Neural cell (in vitro differentiated cells): Measurements from ENCODE around the gene CAMSAP3. TPM values are rescaled to one million over a fixed set of nuclear protein-coding genes. Genes with fewer than 3 reads are reported as not detected.

Experiments
- H2AFZ ChIP-seq: fragments of 200-600, 300-800 bp; sonication (generic), shearing (Covaris generic); 2 replicates; pipeline ENCODE4 v1.6.0; 2014; ENCODE audit warnings: low read depth, mild to moderate bottlenecking, antibody characterized with exemption, low read length, moderate library complexity
- H3F3A ChIP-seq: fragments of 200-600 bp; shearing (Covaris generic); 2 replicates; pipeline ENCODE4 v1.6.1; 2016; ENCODE audit warnings: mild to moderate bottlenecking, moderate library complexity, mixed read lengths, antibody characterized with exemption, low read length; ENCODE audit not compliant: insufficient read depth, poor library complexity, severe bottlenecking
- H3K27ac ChIP-seq: fragments of 200-600, 300-800 bp; sonication (generic), shearing (Covaris generic); 2 replicates; pipeline ENCODE4 v1.5.1; 2014; ENCODE audit warnings: mild to moderate bottlenecking, low read length, moderate library complexity
- H3K27me3 ChIP-seq: fragments of 300-800, 200-600 bp; sonication (generic), shearing (Covaris generic); 2 replicates; pipeline ENCODE4 v1.6.0; 2014; ENCODE audit warnings: mild to moderate bottlenecking, low read depth, low read length, moderate library complexity; ENCODE audit not compliant: insufficient read depth
- H3K36me3 ChIP-seq: fragments of 300-800, 200-600 bp; sonication (generic), shearing (Covaris generic); 2 replicates; pipeline ENCODE4 v1.5.1; 2014; ENCODE audit warnings: mild to moderate bottlenecking, antibody characterized with exemption, low read length, moderate library complexity; ENCODE audit not compliant: insufficient read depth
- H3K4me2 ChIP-seq: fragments of 300-800, 200-600 bp; sonication (generic), shearing (Covaris generic); 2 replicates; pipeline ENCODE4 v1.6.0; 2014; ENCODE audit warnings: mild to moderate bottlenecking, low read length
- H3K4me3 ChIP-seq: fragments of 300-800, 200-600 bp; sonication (generic), shearing (Covaris generic); 2 replicates; pipeline ENCODE4 v1.5.1; 2014; ENCODE audit warnings: mild to moderate bottlenecking, low read length, moderate library complexity
- H3K79me2 ChIP-seq: fragments of 200-600 bp; shearing (Covaris generic); replicated peaks from 2 replicates; pipeline ENCODE4 v1.6.0; 2014; ENCODE audit warnings: mild to moderate bottlenecking, low read length, moderate library complexity; ENCODE audit not compliant: insufficient read depth
- H3K9ac ChIP-seq: fragments of 300-800, 200-600 bp; sonication (generic), shearing (Covaris generic); 2 replicates; pipeline ENCODE4 v1.6.1; 2016; ENCODE audit warnings: mild to moderate bottlenecking, low read length, mixed read lengths
- H3K9me2 ChIP-seq: fragments of 200-600 bp; shearing (Covaris generic); 2 replicates; pipeline ENCODE4 v1.6.1; 2016; ENCODE audit warnings: mild to moderate bottlenecking, low read length, mixed read lengths; ENCODE audit not compliant: insufficient read depth
- H3K9me3 ChIP-seq: fragments of 200-600, 300-800 bp; sonication (generic), shearing (Covaris generic); 2 replicates; pipeline ENCODE4 v1.6.1; 2016; ENCODE audit warnings: mild to moderate bottlenecking, mixed run types, low read length, moderate library complexity, mixed read lengths
- H4K20me1 ChIP-seq: fragments of 200-600 bp; shearing (Covaris generic); 2 replicates; pipeline ENCODE4 v1.6.1; 2016; ENCODE audit warnings: mild to moderate bottlenecking, mixed run types; ENCODE audit not compliant: insufficient read depth
- CTCF ChIP-seq: fragments of 450-650 bp; IDR thresholded peaks from 2 replicates; pipeline ENCODE4 v1.5.1; 2014; ENCODE audit warnings: antibody characterized with exemption, mild to moderate bottlenecking, moderate library complexity; ENCODE audit not compliant: poor library complexity, severe bottlenecking
- EP300 ChIP-seq: fragments of 450-650 bp; conservative IDR thresholded peaks from 2 replicates; pipeline ENCODE4 v1.6.1; 2014; ENCODE audit warnings: antibody characterized with exemption, mild to moderate bottlenecking, moderate library complexity; ENCODE audit not compliant: poor library complexity, severe bottlenecking
- EZH2 ChIP-seq: fragments of 200-600, 300-800 bp; shearing (Covaris generic), sonication (generic); IDR thresholded peaks from 2 replicates; pipeline ENCODE4 v1.6.1; 2014; ENCODE audit warnings: antibody characterized with exemption, low read length, borderline replicate concordance, mild to moderate bottlenecking; ENCODE audit not compliant: insufficient read depth, poor library complexity, severe bottlenecking
- MXI1 ChIP-seq: fragments of 450-650 bp; conservative IDR thresholded peaks from 2 replicates; pipeline ENCODE4 v1.6.1; 2014; ENCODE audit warnings: antibody characterized with exemption, mild to moderate bottlenecking; ENCODE audit not compliant: poor library complexity, severe bottlenecking
- POLR2AphosphoS5 ChIP-seq: IDR thresholded peaks from 2 replicates; pipeline ENCODE4 v1.6.1; 2012
- RAD21 ChIP-seq: fragments of 450-650 bp; conservative IDR thresholded peaks from 2 replicates; pipeline ENCODE4 v1.6.1; 2014; ENCODE audit warnings: antibody characterized with exemption, mild to moderate bottlenecking, moderate library complexity
- REST ChIP-seq: IDR thresholded peaks from 2 replicates; pipeline ENCODE4 v1.6.1; 2012; ENCODE audit warnings: borderline replicate concordance
- SMC3 ChIP-seq: fragments of 450-650 bp; conservative IDR thresholded peaks from 2 replicates; pipeline ENCODE4 v1.6.1; 2014; ENCODE audit warnings: antibody characterized with exemption, mild to moderate bottlenecking, moderate library complexity; ENCODE audit not compliant: poor library complexity
- TAF1 ChIP-seq: IDR thresholded peaks from 2 replicates; pipeline ENCODE4 v1.6.1; 2012; ENCODE audit warnings: low read depth
- polyA plus RNA-seq: library from polyadenylated mRNA; depleted of rRNA; stranded (reverse); fragments of >200 nt; gene quantifications from 2 replicates; pipeline ENCODE4 v1.2.3, GENCODE V29; 2014

Gene CAMSAP3
- polyA plus RNA-seq, 1 donor from 2014 or later, result 17.0 TPM

GRCh38 chr19:7560255-7560654 lies 35.4 kb upstream of the CAMSAP3 start:
- Histone ChIP-seq H3K27me3 (no peaks in the 10 kb centered on the region), H2AFZ (no peak overlapping the region), H3K4me2 (no peak overlapping the region), H3K27ac (no peak overlapping the region), H3K4me3 (no peak overlapping the region), H3K36me3 (no peaks in the 10 kb centered on the region), H3K9me2 (no peaks in the 10 kb centered on the region), H3F3A (no peaks in the 10 kb centered on the region), H3K79me2 (no peaks in the 10 kb centered on the region), H4K20me1 (no peaks in the 10 kb centered on the region), H3K9me3 (no peaks in the 10 kb centered on the region), H3K9ac (no peak overlapping the region)
- TF ChIP-seq EP300 (no peak), REST (no peak), SMC3 (no peak), MXI1 (no peak), EZH2 (no peak), RAD21 (no peak), CTCF (no peak), TAF1 (no peak), POLR2AphosphoS5 (no peak)

- Histone ChIP-seq H3K9me3 (no peaks in the 10 kb centered on the region), H3K27me3 (no peaks in the 10 kb centered on the region), H3K9me2 (no peaks in the 10 kb centered on the region), H2AFZ (no peak overlapping the region), H3K4me2 (no peak overlapping the region), H3K36me3 (no peaks in the 10 kb centered on the region), H3K79me2 (no peaks in the 10 kb centered on the region), H3F3A (no peaks in the 10 kb centered on the region), H3K27ac (no peak overlapping the region), H4K20me1 (no peaks in the 10 kb centered on the region), H3K9ac (no peak overlapping the region), H3K4me3 (no peak overlapping the region)
- TF ChIP-seq POLR2AphosphoS5 (no peak), REST (no peak), SMC3 (no peak)
Observed at GRCh38 chr19:7561325-7561724, 34.3 kb upstream of the CAMSAP3 start.
